Measurements from ENCODE around the gene LRRC4. TPM values are rescaled to one million over a fixed set of nuclear protein-coding genes. Genes with fewer than 3 reads are reported as not detected.
A peak's percentile ranks its signal among the peaks of the same experiment; 100 is the strongest.

LRRC4 gene
- total RNA-seq, 1 experiment from 2014 or later = not detected

DNA sequence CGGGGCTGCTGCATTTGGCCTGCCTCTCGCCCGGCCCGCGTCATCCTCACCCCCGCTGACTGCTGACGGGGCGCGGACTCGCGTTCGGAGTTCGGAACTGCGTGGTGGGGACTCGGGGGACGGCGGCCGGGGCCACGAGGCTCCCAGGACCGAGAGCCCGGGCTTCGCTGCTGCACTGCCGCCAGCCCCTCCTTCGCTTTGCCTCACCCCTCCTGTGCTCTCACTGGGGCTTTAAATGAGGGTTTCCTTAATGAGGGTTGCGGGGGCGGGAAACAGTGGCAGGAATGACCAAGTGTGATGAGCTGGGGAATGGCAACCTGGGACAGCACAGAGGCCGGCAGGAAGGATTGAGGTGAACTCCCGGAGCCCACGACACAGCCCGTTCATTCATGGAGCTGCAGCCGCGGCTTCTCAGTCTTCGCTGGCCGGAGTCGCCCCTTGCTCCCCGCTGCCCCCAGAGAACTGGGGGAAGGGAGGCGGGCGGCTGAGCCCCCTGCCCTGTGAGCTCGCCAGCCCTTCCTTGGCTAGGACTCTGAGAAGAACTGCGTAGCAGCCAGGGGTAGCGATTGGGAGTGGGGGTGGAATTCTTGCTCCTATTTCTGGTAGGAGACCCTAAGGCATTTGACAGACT lies 1.5 kb upstream of the LRRC4 start:
- no peak for DNase-seq (ENCODE audit: low read depth)

- DNase-seq (ENCODE audit: low read depth) = no peak
These were observed 816 bp upstream of the LRRC4 start for GRCh38 chr7:128031901-128032604.

DNA sequence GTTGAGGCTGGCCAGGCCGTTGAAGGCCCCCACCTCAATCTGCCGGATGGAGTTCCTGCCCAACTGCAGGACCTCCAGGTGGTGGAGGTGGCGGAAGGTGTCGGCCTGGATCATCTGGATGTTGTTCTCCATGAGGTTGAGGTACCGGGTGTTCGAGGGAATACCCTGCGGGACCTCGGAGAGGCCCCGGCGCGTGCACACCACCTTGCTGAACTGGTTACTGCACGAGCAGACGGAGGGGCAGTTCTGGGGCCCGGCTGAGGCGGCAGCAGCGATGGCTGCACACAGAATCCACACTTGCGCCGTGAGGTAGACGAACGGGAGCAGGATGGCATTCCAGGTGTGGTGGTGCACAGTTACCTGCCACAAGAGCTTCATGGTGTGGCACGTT lies 979 bp downstream of the LRRC4 start:
- DNase-seq (ENCODE audit: low read depth) = no peak

DNA sequence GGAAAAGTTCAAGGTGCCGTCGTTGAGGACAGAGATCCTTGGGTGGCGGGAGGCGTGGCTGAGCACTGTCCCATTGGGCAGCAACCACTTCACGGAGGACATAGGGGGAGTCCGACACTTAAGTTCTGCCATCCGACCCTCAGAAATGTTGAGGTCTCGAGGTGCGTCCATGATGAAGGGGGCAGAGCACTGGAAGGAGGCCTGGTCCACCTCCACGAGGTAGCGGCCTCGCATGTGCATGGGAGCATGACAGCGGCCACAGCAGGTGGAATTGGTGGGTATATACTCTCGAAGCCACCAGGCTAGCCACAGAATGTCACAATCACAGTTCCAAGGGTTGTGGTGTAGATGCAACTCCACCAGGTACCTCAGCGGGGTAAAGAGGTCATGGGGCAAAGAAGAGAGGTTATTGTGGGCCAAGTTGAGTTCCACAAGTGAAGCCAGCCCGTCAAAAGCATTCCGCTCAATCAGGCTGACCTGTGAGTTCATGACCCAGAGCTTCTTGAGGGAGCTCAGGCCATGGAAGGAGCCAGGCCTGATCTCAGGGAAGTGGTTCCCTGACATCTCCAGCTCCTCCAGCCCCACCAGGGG lies 1.7 kb downstream of the LRRC4 start:
- no peak for DNase-seq (ENCODE audit: low read depth)

DNA sequence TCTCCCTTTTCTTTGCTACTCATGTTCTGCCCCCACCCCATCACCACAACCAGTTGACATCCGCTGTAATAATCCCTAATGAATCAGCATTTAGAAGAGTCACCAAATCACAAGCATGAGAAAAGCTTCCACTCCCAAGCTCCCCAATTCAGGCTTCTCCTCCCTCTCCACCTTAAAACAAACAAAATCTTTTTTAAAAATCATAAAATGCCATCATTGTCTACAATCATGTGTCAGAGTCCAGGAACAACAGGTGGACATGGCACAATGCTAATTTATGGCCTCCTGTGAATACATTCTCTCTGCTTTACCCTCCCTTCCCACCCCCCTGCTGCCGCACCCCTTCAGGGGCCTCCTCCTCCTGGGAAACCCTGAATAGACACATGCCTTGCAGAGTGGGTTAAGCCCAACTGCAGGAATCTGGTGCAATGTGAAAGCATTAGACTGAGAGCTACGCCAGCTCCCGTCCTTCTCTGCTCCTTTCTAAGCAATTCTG lies 3.7 kb downstream of the LRRC4 start:
- DNase-seq (ENCODE audit: low read depth) = no peak

GRCh38 chr7:128026551-128026950 lies 4.7 kb downstream of the LRRC4 start:
- no peak for DNase-seq (ENCODE audit: low read depth)

- DNase-seq (ENCODE audit: low read depth) = no peak
These were observed 5.4 kb downstream of the LRRC4 start for GRCh38 chr7:128025819-128026218.

DNA sequence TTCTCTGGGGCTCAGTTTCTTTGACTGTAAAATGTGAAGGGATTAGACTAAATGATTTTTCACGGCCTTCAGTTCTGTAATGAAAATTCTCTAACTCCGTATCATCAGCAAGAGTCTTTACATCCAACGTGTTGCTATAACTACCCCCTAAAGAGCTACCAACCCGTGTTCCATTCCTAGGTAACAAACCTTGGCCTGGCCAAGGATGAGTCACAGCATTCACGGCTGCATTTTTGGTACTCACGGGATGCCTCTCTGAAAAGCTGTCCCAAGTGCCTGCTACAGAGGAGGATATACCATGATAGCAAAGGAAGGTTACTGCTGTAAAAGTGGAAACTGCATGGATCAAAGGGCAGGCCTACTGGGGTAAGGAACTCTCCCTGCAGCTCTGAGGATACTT lies 5.9 kb downstream of the LRRC4 start:
- peak; percentile 71 for DNase-seq (ENCODE audit: low read depth)

- no peak for DNase-seq (ENCODE audit: low read depth)
These were observed 7.1 kb downstream of the LRRC4 start for GRCh38 chr7:128024151-128024550.

DNA sequence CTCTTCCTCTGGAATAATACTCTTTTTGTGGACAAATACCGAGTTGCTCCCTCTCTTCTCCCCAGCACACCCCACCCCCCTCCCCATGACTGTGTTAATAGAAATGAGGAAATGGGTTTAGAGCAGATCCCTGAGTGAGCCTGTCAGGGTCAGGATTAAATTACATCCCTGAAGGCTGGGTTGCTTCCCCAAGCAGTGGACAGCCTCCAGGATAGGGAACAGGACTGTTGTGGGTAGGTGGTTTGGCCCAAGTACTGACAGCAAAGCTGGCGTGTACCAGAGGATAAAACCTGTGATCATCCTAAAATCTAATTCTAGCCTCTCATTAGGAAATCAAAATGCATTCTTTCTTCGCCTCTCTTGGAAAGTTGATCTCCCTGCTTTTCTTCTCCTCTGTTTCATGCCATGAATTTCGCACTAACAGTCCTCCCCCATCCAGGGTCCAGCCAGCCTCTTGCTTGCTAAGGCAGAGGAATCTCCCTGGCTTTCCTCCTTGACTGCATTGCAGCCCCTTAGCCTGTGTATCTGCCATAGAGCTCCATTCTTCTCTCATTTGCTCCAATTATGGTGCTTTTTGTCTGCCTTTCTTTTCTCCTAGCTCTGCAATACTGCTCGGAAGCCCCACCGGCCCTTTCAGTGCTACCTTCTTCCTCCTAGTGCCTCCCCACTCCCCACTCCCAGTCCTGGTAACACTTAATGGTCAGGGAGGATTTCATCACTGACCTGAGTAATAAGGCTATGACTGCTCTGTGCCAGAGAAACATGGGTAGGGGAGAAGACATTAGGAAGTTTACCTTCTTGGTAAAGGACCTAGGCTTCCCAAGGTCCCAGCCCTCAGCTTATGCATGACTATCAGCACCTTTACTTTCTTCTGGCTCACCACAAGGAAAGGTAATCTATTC lies 8.4 kb downstream of the LRRC4 start:
- peak; percentile 83 for DNase-seq (ENCODE audit: low read depth)

DNA sequence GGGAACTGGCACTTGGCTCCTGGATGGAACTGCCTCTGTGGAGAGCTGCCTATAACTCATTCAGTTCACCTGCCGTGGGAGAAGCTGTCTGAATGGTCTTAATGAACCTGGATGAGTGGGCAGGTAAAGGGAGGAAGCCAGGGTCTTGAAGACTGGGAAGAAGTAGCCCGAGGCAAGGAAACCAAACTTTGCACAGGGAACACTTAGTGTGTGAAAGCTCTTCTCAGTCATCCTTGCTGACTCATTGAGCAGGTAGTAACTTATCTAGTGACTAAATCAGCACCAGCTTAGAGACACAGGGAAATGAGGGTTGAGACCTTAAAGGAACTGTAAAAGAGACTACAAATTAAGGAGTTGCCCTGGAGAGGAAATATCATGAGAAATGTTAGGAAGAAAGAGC lies 9.9 kb downstream of the LRRC4 start:
- peak; percentile 73 for DNase-seq (ENCODE audit: low read depth)

- DNase-seq (ENCODE audit: low read depth) = no peak
These were observed 11.1 kb downstream of the LRRC4 start for GRCh38 chr7:128020159-128020558.

GRCh38 chr7:128019288-128019687 lies 11.9 kb downstream of the LRRC4 start:
- DNase-seq (ENCODE audit: low read depth) = no peak

GRCh38 chr7:128017862-128018845 lies 13.1 kb downstream of the LRRC4 start:
- peak; percentile 66 for DNase-seq (ENCODE audit: low read depth)

DNA sequence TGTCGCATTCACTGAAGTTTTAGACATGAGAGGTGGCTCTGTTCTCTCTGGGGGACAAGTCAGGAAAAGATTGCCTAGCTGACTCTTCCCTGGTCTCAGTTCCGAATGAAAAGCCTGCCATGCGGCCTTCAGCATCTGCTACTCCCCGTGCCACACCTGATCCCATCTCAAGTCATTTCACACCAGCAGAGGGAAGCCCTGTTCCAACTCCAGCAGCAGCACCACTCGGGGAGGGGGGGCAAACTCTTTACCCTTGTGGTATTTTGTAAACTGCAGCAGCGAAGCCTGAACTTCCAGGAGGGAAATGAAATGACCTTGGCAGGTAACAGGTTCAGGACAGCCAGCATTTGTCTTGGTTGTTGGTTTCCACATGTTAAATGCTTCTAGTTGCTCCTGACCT lies 13.8 kb downstream of the LRRC4 start:
- no peak for DNase-seq (ENCODE audit: low read depth)

DNA sequence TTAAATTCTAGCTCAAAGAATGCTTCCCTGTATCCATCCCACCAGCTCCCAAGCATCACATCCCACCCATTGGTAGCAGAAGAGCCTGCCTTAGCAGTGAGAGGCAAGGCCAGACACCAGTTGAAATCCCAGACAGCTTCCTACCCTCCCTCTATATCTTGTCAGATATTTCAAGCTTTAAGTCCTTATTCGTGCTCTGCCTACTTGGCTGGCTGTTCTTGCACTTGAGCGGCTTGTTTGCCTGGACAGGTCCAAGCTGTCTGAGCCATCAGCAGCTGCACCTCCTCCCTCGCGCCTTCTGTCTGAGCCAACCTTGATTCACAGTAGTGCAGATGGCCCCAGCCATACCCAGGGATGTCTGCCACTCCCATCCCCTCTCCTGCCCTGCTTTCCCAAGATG lies 16.4 kb downstream of the LRRC4 start:
- no peak for DNase-seq (ENCODE audit: low read depth)

DNA sequence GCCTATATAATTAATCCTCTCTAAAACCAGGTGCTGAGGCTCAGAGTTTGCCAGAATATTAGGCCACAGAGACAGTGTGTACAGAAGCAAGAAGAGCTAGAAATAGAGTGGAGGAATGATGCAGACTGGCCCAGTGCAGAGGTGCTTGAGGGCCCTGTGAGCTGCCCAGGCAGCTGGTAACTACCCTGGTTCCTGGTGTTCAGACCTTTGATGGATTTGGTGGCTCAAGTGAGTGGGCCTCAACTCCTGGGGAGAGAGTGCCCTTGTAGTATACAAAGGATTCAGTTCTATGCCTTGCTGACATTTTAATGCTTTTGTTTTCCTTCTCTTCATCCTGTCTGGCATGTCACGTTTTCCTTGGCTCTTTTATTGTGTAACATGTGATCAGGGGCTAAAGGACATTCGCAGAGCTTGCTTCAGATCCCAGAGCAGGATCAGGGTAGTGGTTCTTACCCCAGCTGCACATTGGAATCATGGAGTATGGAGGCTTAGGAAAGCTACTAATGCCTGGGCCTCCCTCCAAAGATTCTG lies 20.0 kb downstream of the LRRC4 start:
- DNase-seq (ENCODE audit: low read depth) = no peak

DNA sequence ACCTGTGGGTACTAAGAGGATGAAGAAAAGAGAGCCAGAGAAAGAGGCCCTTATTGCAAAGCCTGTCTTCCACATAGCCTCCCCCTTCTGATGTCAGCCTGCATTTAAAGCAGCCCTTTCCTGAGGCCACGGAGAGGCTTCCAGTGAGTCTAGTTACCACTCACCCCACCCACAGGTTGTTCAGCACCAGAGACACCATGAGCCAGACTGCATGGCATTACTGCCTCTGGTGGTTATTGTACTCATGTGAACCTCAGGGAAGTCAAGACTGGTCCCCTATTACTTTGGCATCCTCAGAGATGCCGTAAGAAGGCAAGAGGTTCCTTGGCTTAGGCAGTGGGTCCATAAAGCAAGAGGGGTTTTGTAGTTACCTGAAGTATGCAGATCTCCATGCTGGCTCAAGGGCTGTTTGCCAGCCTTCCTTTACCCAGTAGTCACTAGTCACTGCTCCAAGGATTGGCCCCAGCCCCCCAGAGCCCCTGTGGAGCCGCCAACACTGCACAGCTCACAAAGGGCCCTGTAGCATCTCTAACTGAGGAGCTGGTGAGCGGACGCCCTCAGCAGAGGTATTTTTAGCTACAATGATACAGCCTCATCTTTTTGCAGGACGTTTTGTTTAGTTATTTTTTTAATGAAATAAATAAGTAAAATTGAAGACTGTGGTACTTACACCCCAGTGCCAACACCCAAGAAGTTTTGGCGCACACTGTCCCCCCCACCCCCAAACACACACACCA lies 20.7 kb downstream of the LRRC4 start:
- DNase-seq (ENCODE audit: low read depth) = no peak

- DNase-seq (ENCODE audit: low read depth) = no peak
These were observed 22.5 kb downstream of the LRRC4 start for GRCh38 chr7:128008744-128009143.
